GM19238 (cell line): ENCODE data around the gene LAD1.

Source experiments
- DNase-seq: peaks from one replicate; pipeline ENCODE4 v3.0.0; 2011; ENCODE audit warnings: low spot score; ENCODE audit not compliant: insufficient read length

The LAD1 gene

DNA sequence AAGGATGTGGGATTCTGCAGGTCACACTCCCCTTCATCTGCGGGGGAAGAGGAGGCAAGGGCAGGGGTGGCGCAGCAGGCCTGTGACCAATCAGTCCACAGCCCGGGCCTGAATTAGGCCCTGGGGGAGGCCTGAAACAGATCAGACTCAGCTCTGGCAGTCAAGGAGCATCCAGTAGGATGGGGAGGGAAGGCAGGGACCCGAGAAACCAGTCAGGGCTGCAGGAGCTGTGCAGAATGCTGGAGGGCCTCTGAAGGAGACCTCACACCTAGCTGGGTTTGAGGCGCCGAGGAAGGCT is 34.4 kb downstream of the LAD1 start:
- DNase-seq: no peak

- DNase-seq: no peak
Observed at GRCh38 chr1:201363467-201363866, 35.7 kb downstream of the LAD1 start.

DNA sequence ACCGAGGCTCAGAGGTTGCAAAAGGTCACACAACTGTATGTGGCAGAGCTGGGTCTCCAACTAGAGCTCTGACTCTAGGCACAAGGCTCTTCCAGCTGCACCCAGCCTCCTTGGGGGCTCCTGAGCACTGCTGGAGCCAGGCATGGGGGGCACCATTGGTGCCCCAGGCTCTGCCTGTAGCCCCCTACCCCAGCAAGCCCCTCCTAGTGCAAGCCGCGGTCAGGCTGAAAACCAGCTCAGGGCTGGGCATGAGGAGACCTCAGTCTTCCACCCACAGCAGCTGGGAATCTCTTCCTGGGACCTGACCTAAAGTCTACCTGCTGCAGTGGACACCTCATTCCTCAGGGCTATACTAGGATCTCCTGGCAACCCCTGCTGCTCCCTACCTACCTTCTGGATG is 36.2 kb downstream of the LAD1 start:
- no peak for DNase-seq

DNA sequence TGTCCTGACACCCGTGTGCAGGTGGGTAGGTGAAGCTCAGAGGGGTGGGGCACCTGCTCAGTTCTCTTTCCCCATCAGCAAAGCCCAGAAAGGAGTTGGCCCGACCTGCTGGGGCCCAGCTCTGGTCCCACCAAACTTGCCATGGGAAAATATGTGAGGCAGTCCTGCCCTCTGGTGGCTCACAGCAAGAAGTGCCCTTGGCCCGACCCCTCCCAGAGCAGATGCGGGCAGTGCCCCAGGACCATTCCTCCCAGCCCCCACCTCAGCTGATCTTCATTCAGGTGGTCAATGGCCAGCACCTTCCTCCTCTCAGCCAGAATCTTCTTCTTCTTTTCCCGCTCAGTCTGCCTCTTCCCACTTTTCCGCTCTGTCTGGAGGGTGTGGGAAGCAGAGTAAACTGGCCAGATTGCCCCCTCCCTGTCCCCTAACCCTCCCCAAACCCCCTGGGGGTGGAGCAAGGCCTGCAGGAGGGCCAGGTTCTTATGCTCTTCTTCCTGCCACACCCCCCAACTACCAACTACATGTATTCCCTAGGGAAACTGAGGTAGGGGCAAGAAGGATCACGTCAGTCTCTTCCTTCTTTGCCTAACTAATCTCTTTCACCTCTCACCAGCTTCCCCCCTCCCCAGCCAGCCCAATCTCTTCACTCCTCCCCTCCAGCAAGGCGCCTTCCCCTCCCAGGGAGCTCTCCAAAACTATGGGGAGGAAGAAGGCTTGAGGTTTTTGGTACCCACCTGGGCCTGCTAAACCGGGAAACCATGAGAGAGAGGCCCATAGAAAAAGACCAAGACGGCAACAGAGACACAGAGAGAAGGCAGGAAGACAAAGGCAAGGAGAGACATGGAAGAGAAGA is 37.2 kb downstream of the LAD1 start:
- peak; percentile 73 for DNase-seq

DNA sequence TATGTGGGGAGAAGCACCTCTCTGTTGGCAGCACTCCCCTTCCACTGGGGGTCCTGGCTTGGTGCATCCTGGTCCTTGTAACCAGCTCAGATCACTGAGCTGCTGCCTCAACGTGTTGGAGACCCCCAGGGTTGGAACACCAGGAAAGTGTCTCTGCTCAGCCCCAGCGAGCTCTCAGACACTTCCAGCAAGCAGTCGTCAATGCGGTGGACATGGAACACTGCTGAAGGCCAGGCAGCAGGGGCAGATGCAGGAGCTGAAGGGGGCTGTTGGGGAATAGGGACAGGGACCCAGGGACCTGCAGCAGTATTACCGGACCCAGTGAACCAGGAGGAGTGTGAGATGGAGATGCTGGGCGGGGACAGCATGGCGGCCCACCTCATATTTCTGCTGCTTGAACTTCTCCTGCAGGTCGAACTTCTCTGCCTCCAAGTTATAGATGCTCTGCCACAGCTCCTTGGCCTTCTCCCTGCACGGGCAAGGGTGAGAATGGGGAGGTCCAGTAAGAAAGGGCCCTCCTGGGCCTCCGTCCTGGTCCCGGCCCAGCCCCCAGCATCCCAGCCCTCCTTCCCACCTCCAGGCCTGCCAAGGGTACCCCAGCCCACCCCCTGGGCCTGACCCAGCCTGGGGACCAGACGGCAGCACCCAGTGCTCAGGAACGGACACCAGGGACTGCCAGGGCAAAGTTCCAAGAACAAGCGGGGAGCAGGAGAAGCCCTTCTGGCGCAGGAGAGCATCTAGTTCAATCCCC is 38.0 kb downstream of the LAD1 start:
- no peak for DNase-seq

- no peak for DNase-seq
Observed at GRCh38 chr1:201360486-201360885, 38.6 kb downstream of the LAD1 start.

DNA sequence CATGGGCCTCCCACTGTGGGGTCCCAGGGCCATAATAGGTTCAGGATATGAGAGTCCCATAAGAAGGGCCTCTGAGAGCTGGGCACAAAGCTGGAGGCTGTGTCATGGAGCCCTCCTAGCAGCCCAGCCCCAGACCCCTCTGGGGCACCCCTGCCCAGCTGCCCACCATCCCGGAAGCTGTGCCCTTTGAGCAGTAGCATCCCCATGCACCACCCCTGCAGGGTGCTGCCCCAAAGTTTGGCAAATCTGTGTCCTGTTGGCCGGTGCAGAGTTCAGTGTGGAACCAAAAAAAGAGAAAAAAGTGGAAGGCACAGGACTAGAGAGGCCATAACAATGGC is 39.3 kb downstream of the LAD1 start:
- DNase-seq: no peak

DNA sequence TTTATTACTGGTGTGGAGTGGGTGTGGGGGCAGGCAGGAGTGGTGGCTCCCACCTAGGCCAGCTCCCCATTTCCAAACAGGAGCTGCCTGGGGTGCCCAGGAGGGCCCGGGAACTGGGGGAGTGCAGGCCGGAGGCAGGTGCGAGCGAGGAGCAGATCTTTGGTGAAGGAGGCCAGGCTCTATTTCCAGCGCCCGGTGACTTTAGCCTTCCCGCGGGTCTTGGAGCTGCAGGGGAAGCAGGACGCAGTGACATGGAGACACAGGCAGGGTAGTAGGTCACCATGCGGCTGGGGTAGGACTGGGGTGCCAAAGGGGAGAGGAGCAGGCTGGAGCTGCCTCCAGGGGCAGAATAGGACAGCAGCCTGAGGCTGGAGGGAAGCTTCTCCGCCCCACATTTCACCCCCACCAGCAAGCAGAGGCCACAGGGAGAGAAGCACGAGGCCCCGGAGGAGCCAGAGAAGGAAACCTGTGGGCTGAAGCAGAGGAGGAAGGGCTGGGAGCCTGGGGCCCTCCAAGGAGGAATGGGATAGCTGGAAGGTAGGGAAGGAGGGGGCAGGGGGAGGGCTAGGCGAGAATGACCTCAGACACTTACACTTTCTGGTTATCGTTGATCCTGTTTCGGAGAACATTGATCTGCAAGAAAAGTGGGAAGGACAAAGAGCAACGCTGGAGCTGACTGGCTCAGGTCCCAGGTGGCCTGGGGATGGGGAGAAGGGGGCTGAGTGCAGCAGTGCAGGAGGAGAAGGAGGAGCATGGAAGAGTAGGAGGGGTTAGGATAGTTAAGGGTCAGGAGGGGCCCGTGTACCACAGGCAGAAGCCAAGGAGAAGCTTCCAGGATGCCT is 39.9 kb downstream of the LAD1 start:
- no peak for DNase-seq

DNA sequence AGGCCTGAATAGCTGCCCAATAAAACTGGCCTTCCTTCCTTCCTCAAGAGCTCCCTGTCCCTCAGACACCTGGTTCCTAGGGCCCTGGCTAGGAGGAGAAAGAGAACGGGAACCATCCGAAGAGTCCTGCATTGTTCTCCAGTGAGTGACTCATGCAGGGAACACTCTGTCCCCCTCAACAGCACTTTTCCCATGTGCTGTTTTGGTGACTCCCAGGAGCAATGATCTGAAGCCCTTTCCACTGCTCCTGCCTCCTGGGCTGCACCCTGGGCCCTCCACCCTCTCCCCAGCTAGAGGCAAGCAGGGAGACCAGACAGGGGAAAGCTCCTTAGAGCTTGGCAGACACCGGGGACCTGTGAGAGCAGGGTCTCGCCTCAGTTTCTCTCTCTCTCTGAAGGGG is 40.5 kb downstream of the LAD1 start:
- no peak for DNase-seq

GRCh38 chr1:201357636-201358348 is 41.3 kb downstream of the LAD1 start:
- DNase-seq: no peak

- DNase-seq: no peak
Observed at GRCh38 chr1:201357211-201357610, 41.9 kb downstream of the LAD1 start.

DNA sequence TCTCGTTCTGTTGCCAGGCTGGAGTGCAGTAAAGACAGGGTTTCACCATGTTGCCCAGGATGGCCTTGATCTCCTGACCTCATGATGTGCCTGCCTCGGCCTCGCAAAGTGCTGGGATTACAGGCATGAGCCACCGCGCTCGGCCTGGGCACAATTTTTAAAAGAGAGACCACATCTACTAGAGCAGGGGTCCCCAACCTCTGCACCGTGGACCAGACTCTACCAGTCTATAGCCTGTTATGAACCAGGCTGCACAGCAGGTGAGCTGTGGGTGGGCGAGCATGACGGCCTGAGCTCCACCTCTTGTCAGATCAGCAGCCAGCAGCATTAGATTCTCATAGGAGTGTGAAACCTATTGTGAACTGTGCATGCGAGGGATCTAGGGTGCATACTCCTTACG is 42.4 kb downstream of the LAD1 start:
- DNase-seq: no peak

DNA sequence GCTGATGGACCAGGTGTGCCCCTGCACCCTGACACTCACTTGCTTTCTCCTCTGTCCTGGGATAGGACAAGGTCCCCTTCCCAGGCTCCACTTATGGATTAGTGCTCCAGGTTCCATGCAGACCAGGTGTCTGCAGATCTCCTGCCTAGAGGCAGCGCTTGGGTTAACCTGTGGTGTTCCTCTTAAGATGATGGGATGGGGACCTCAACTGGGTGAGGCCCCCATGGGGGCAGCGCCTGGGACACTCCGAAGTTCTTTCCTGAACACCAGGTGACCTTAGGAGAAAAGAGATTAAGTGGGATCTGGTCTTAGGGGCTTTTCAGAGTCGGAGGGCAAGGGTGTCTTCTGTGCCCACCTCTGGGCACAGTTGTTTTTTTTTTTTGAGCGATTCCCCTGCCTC is 42.9 kb downstream of the LAD1 start:
- no peak for DNase-seq

GRCh38 chr1:201355471-201355870 is 43.7 kb downstream of the LAD1 start:
- no peak for DNase-seq

DNA sequence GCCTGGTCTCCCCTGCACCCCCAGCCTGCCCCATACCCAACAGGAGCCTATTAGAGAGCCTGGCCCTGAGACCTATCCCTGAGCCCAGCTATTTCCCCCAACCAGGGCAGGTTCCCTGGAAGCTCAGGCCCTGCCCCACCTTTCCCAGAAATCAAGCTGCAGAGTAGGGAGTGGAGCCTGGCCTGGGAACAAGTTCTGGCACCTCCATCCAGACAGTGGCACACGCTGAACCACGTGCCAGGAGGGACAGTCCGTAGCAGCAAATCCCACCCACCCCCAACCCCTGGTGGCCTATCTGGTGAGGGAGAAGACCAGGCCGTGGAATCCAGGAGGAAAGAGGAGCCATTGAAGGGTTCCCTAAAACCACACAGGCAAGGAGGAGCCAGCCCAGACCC is 44.2 kb downstream of the LAD1 start:
- DNase-seq: no peak

- no peak for DNase-seq
Observed at GRCh38 chr1:201354151-201354900, 44.8 kb downstream of the LAD1 start.

- DNase-seq: no peak
Observed at GRCh38 chr1:201353186-201353940, 45.8 kb downstream of the LAD1 start.

- DNase-seq: no peak
Observed at GRCh38 chr1:201351617-201352016, 47.5 kb downstream of the LAD1 start.

GRCh38 chr1:201350884-201351283 is 48.2 kb downstream of the LAD1 start:
- DNase-seq: no peak

GRCh38 chr1:201350361-201350725 is 48.8 kb downstream of the LAD1 start:
- DNase-seq: no peak
